ENCODE measurements around the gene NCKAP5.

The NCKAP5 gene

GRCh38 chr2:133496501-133497269, 71.6 kb downstream of the NCKAP5 start:
- Histone ChIP-seq H3K27ac (replicated peaks) (no peak overlapping the region), H3K4me3 (replicated peaks; ENCODE audit: insufficient read depth, low read length) (no peak overlapping the region), H3K27me3 (ENCODE audit: insufficient read depth, poor library complexity, severe bottlenecking) (peaks cover 2% of the 10 kb centered on the region)
- no peak for TF ChIP-seq REST (IDR thresholded peaks at IDR 0.05; ENCODE audit: insufficient replicate concordance, low read depth)
- TF ChIP-seq POLR2AphosphoS5 (IDR thresholded peaks at IDR 0.05; ENCODE audit: low read depth): no peak
- no peak for TF ChIP-seq GABPA (IDR thresholded peaks at IDR 0.05; ENCODE audit: low read depth)
- no peak for TF ChIP-seq SPI1 (IDR thresholded peaks at IDR 0.05; ENCODE audit: borderline replicate concordance, low read depth)
- no peak for TF ChIP-seq CTCF (IDR thresholded peaks at IDR 0.05; ENCODE audit: insufficient read depth, low read length)
- no peak for DNase-seq (ENCODE audit: low read depth in 1 of 2, low spot score in 1 of 2)

GRCh38 chr2:133495226-133495625, 73.0 kb downstream of the NCKAP5 start:
- H3K4me3 ChIP-seq (replicated peaks; ENCODE audit: insufficient read depth, low read length): no peak overlapping the region
- no peak overlapping the region for H3K27ac ChIP-seq (replicated peaks)
- DNase-seq (ENCODE audit: low read depth in 1 of 2, low spot score in 1 of 2): no peak
- TF ChIP-seq POLR2AphosphoS5 (IDR thresholded peaks at IDR 0.05; ENCODE audit: low read depth) (no peak), GABPA (IDR thresholded peaks at IDR 0.05; ENCODE audit: low read depth) (no peak), SPI1 (IDR thresholded peaks at IDR 0.05; ENCODE audit: borderline replicate concordance, low read depth) (no peak), REST (IDR thresholded peaks at IDR 0.05; ENCODE audit: insufficient replicate concordance, low read depth) (no peak), CTCF (IDR thresholded peaks at IDR 0.05; ENCODE audit: insufficient read depth, low read length) (no peak)
- peaks cover 2% of the 10 kb centered on the region for H3K27me3 ChIP-seq (ENCODE audit: insufficient read depth, poor library complexity, severe bottlenecking)

GRCh38 chr2:133492719-133493380, 75.4 kb downstream of the NCKAP5 start:
- TF ChIP-seq GABPA (IDR thresholded peaks at IDR 0.05; ENCODE audit: low read depth): no peak
- TF ChIP-seq SPI1 (IDR thresholded peaks at IDR 0.05; ENCODE audit: borderline replicate concordance, low read depth): no peak
- TF ChIP-seq POLR2AphosphoS5 (IDR thresholded peaks at IDR 0.05; ENCODE audit: low read depth): no peak
- no peak for TF ChIP-seq CTCF (IDR thresholded peaks at IDR 0.05; ENCODE audit: insufficient read depth, low read length)
- no peak for TF ChIP-seq REST (IDR thresholded peaks at IDR 0.05; ENCODE audit: insufficient replicate concordance, low read depth)
- Histone ChIP-seq H3K4me3 (replicated peaks; ENCODE audit: insufficient read depth, low read length) (no peak overlapping the region), H3K27me3 (ENCODE audit: insufficient read depth, poor library complexity, severe bottlenecking) (peaks cover 2% of the 10 kb centered on the region), H3K27ac (replicated peaks) (no peak overlapping the region)
- no peak for DNase-seq (ENCODE audit: low read depth in 1 of 2, low spot score in 1 of 2)

Measured in HL-60 (cell line).